Thyroid gland (tissue), 4 donors: ENCODE data around the gene PCBP3. TPM values are rescaled to one million over a fixed set of nuclear protein-coding genes. Genes with fewer than 3 reads are reported as not detected.
"Not testable (repeated sequence)": the region's sequence is repeated elsewhere in the genome, so short reads cannot be mapped to it uniquely, and the experiment has no call there.

Experiments used
- DNase-seq, 2 donors: peaks; one replicate each; pipeline ENCODE4 v3.0.0-alpha.2; 2019
- H3K27ac ChIP-seq, 3 donors: fragments of 200-600 bp; sonication (generic); 1 replicate in 2 of 3; 2 replicates in 1 of 3; pipeline ENCODE4 v1.5.1; 2016 to 2019; ENCODE audit warnings: mild to moderate bottlenecking in 1 of 3, moderate library complexity in 1 of 3
- H3K27me3 ChIP-seq: fragments of 200-600 bp; sonication (generic); one replicate; pipeline ENCODE4 v1.5.1; 2019
- H3K36me3 ChIP-seq, 2 donors: fragments of 200-600 bp; sonication (generic); one replicate each; pipeline ENCODE4 v1.5.1; 2016 to 2019
- H3K4me1 ChIP-seq, 2 donors: fragments of 200-600 bp; sonication (generic); one replicate each; pipeline ENCODE4 v1.5.1; 2017 to 2019
- H3K4me3 ChIP-seq, 3 donors: fragments of 200-600 bp; sonication (generic); replicated peaks in 1 of 3; 1 replicate in 2 of 3; 2 replicates in 1 of 3; pipeline ENCODE4 v1.5.1; 2016; ENCODE audit warnings: mild to moderate bottlenecking in 1 of 3
- H3K9me3 ChIP-seq: fragments of 200-600 bp; sonication (generic); one replicate; pipeline ENCODE4 v1.5.1; 2017
- CTCF ChIP-seq, 6 experiments: fragments of 200-600 bp in 3 of 6; fragments of 450-650 bp in 3 of 6; sonication (generic) in 3 of 6; IDR thresholded peaks; one replicate each; pipeline ENCODE4 v1.5.1; 2016 to 2019; ENCODE audit warnings: antibody characterized with exemption in 6 of 6, mild to moderate bottlenecking in 2 of 6, inconsistent platforms in 1 of 6, moderate library complexity in 1 of 6
- POLR2A ChIP-seq, 2 donors: fragments of 450-650 bp; IDR thresholded peaks; one replicate each; pipeline ENCODE4 v1.6.1; 2017; ENCODE audit warnings: antibody characterized with exemption in 2 of 2, mild to moderate bottlenecking in 2 of 2, moderate library complexity in 1 of 2
- WGBS, 2 donors: methylation state at CpG; one replicate each; pipeline ENCODE4 v1.1.5; 2017; 5-methylcytosine and 5-hydroxymethylcytosine counted together
- intact Hi-C: fragments of 100-400 bp; cut with DNase I; formaldehyde crosslinking; loops from one replicate; pipeline ENCODE4 v1.15.1; 2023
- total RNA-seq, 4 donors: library from RNA; depleted of rRNA; stranded (reverse); fragments of >200 nt; gene quantifications; one replicate each; pipeline ENCODE4 v1.2.3, GENCODE V29; 2016

The PCBP3 gene
- total RNA-seq, 4 donors from 2014 or later, result 0.33 to 0.98 (median 0.54) TPM; not detected in 1

- intact Hi-C loops, result no loop called here
- 44 to 45% methylated on average over 13 to 19 of the region's 19 CpGs for WGBS, 2 donors
- Histone ChIP-seq H3K9me3 (no peaks in the 10 kb centered on the region), H3K4me1 (peaks cover 0 to 4% of the 10 kb centered on the region in 2 donors), H3K36me3 (no peaks in the 10 kb centered on the region), H3K4me3 (no peak overlapping the region), H3K27ac (no peak overlapping the region), H3K27me3 (no peaks in the 10 kb centered on the region)
- no peak for TF ChIP-seq CTCF (IDR thresholded peaks at IDR 0.05)
- TF ChIP-seq POLR2A (IDR thresholded peaks at IDR 0.05), result no peak
- DNase-seq, result no peak
Measured at GRCh38 chr21:45617021-45617921, 26.3 kb upstream of the PCBP3 start.

GRCh38 chr21:45618287-45618686 lies 25.2 kb upstream of the PCBP3 start:
- no peaks in the 10 kb centered on the region for H3K9me3 ChIP-seq
- no peak for TF ChIP-seq CTCF (IDR thresholded peaks at IDR 0.05)
- no peak for TF ChIP-seq POLR2A (IDR thresholded peaks at IDR 0.05)
- H3K27me3 ChIP-seq, result no peaks in the 10 kb centered on the region
- no peaks in the 10 kb centered on the region for H3K36me3 ChIP-seq
- intact Hi-C loops, result no loop called here
- 51 to 64% methylated on average over 13 of the region's 13 CpGs for WGBS, 2 donors
- no peak for DNase-seq
- H3K4me3 ChIP-seq, result no peak overlapping the region
- H3K27ac ChIP-seq, result no peak overlapping the region
- H3K4me1 ChIP-seq, result peaks cover 0 to 4% of the 10 kb centered on the region in 2 donors

GRCh38 chr21:45618846-45619485 lies 24.6 kb upstream of the PCBP3 start:
- Histone ChIP-seq H3K36me3 (no peaks in the 10 kb centered on the region), H3K27ac (no peak overlapping the region), H3K9me3 (no peaks in the 10 kb centered on the region), H3K4me1 (peaks cover 0 to 4% of the 10 kb centered on the region in 2 donors), H3K4me3 (no peak overlapping the region), H3K27me3 (no peaks in the 10 kb centered on the region)
- intact Hi-C loops, result no loop called here
- DNase-seq, result no peak
- WGBS, 2 donors, result 80 to 87% methylated on average over 7 of the region's 8 CpGs
- TF ChIP-seq POLR2A (IDR thresholded peaks at IDR 0.05) (no peak), CTCF (IDR thresholded peaks at IDR 0.05) (no peak)

- Histone ChIP-seq H3K4me3 (no peak overlapping the region), H3K4me1 (peaks cover 0 to 4% of the 10 kb centered on the region in 2 donors), H3K27ac (no peak overlapping the region), H3K36me3 (no peaks in the 10 kb centered on the region), H3K9me3 (no peaks in the 10 kb centered on the region), H3K27me3 (no peaks in the 10 kb centered on the region)
- no peak for TF ChIP-seq POLR2A (IDR thresholded peaks at IDR 0.05)
- no peak for TF ChIP-seq CTCF (IDR thresholded peaks at IDR 0.05)
- 76 to 80% methylated on average over 12 of the region's 12 CpGs for WGBS, 2 donors
- DNase-seq, result no peak
- intact Hi-C loops, result no loop called here
Measured at GRCh38 chr21:45620201-45620923, 23.2 kb upstream of the PCBP3 start.

GRCh38 chr21:45621435-45622331 lies 21.8 kb upstream of the PCBP3 start:
- H3K36me3 ChIP-seq, intact Hi-C loops, H3K27ac ChIP-seq, H3K9me3 ChIP-seq, H3K27me3 ChIP-seq, H3K4me1 ChIP-seq, DNase-seq, H3K4me3 ChIP-seq: not testable (repeated sequence)
- WGBS, 2 donors, result 48 to 60% methylated on average over 7 to 10 of the region's 10 CpGs
